ENCODE results near the gene ACOX1. TPM values are rescaled to one million over a fixed set of nuclear protein-coding genes. Genes with fewer than 3 reads are reported as not detected.

Gene ACOX1
- total RNA-seq, 1 donor from 2014 or later: 75.2 TPM

DNA sequence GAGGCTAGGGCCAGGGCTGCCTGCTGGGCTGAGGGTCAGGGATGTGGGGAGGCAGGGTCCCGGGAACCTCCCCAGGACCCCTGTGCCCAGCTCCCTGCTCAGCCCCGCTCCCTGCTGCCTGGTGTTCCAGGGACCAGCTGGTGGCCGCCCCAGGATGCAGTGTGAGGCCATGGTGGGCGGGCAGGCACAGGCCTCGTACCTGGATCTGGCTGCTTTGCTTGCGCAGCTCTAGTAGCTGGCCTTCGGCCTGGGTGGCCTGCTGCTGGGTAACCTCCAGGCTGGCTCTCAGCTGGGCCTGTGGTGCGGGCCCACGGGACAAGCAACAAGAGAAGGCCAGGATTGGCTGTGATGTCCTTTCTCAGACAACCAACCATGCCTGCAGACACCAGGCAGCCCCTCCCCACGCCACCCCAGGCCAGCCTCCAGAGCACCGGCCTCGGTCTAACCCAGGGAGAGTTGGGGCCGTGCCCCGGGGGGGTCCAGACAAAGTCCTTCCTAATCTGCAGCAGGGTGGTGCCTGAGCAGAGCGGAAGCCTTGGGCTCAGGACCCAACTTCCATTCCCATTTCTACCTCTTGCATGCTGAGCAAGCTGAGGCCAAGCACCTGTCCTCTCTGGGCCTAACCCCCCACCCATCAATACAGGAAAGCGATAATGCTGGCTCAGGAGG is 86.3 kb downstream of the ACOX1 start:
- DNase-seq (peak; percentile 62), ATAC-seq (no peak)
- intact Hi-C loops (cut with DNase I): no loop called here
- peaks cover 13% of the 10 kb centered on the region for H3K4me1 ChIP-seq
- TF ChIP-seq, protein P1, sequence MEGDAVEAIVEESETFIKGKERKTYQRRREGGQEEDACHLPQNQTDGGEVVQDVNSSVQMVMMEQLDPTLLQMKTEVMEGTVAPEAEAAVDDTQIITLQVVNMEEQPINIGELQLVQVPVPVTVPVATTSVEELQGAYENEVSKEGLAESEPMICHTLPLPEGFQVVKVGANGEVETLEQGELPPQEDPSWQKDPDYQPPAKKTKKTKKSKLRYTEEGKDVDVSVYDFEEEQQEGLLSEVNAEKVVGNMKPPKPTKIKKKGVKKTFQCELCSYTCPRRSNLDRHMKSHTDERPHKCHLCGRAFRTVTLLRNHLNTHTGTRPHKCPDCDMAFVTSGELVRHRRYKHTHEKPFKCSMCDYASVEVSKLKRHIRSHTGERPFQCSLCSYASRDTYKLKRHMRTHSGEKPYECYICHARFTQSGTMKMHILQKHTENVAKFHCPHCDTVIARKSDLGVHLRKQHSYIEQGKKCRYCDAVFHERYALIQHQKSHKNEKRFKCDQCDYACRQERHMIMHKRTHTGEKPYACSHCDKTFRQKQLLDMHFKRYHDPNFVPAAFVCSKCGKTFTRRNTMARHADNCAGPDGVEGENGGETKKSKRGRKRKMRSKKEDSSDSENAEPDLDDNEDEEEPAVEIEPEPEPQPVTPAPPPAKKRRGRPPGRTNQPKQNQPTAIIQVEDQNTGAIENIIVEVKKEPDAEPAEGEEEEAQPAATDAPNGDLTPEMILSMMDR (IDR thresholded peaks at IDR 0.05): no peak
- H3K9me3 ChIP-seq: no peaks in the 10 kb centered on the region
- H3K36me3 ChIP-seq: peaks cover 30% of the 10 kb centered on the region
- H3K4me3 ChIP-seq: no peak overlapping the region
- no peak overlapping the region for H3K27ac ChIP-seq
- no peaks in the 10 kb centered on the region for H3K27me3 ChIP-seq

DNA sequence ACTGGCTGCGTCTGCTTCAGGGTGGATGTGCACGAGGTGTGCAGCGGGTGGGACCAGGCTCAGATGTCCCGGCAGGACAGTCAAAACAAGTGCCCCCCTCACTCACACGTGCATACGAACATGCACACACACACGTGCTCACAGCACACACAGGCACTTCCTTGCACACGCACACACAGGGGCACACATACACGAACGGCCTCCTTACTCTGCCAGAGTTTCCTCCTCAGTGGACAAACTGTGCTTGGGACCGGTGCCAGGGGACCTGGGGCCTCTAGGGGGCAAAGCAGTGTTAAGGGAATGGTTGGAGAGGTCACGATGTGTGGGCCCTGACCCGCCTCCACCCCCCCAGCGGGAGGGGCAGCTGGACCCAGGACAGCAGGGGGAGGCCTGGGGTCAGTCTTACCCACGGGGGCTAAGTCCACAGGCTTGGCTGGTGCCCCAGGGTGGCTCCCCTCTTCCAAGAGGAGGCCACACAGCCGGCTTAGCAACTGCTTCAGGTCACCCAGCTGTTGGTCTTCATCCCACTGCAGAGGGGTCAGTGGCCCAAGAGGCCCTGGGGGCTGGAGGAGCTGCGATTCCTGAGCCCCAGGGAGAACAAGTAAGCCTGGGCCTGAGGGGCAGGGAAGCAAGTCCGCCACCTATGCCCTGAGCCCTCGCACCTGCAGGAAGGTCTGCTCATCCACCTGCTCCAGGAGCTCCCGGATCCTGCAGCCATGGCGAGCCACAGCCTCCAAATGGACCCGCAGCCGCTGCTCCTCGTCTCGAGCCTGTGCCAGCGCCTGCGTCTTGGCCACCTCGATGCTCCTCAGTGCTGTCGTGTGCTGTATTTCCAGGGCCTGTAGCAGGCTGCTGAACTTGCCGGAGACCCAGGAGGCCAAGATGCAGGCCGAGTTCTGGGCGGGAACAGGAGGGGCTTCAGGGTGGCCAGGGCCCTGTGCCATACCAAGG is 87.1 kb downstream of the ACOX1 start:
- intact Hi-C loops (cut with DNase I): no loop called here
- DNase-seq (peak; percentile 64), ATAC-seq (no peak)

More for the DNA sequence above, 87.1 kb downstream of the ACOX1 start:
- H3K27ac ChIP-seq: no peak overlapping the region
- TF ChIP-seq, protein P1 (IDR thresholded peaks at IDR 0.05): no peak
- H3K27me3 ChIP-seq: no peaks in the 10 kb centered on the region
- H3K9me3 ChIP-seq: no peaks in the 10 kb centered on the region
- peaks cover 30% of the 10 kb centered on the region for H3K36me3 ChIP-seq
- H3K4me3 ChIP-seq: no peak overlapping the region
- H3K4me1 ChIP-seq: peaks cover 13% of the 10 kb centered on the region

Other genes starting within 250 kb of the ACOX1 start
- gene GALK1, start 214.0 kb downstream of the ACOX1 start, total RNA-seq: 31.6 TPM
- 27.1 TPM for gene UNK, start 194.4 kb downstream of the ACOX1 start, total RNA-seq
- 145 TPM for gene UNC13D, start 134.8 kb downstream of the ACOX1 start, total RNA-seq
- 156 TPM for gene WBP2, start 123.8 kb downstream of the ACOX1 start, total RNA-seq
- 31.0 TPM for gene TRIM47, start 100.6 kb downstream of the ACOX1 start, total RNA-seq
- gene TRIM65, start 82.2 kb downstream of the ACOX1 start, total RNA-seq: 28.7 TPM
- gene MRPL38, start 74.3 kb downstream of the ACOX1 start, total RNA-seq: 85.5 TPM
- gene FBF1, start 38.1 kb downstream of the ACOX1 start, total RNA-seq: 11.3 TPM
- gene TEN1, start 74 bp upstream of the ACOX1 start, total RNA-seq: 10.9 TPM
- 9.6 TPM for gene CDK3, start 21.7 kb upstream of the ACOX1 start, total RNA-seq
- gene EVPL, start 48.1 kb upstream of the ACOX1 start, total RNA-seq: 46.8 TPM
- 74.9 TPM for gene SRP68, start 93.4 kb upstream of the ACOX1 start, total RNA-seq
- not detected for gene GALR2, start 95.6 kb upstream of the ACOX1 start, total RNA-seq
- gene ZACN, start 100.0 kb upstream of the ACOX1 start, total RNA-seq: not detected
- 121 TPM for gene EXOC7, start 124.6 kb upstream of the ACOX1 start, total RNA-seq
- 2.9 TPM for gene FOXJ1, start 162.1 kb upstream of the ACOX1 start, total RNA-seq

All from upper lobe of right lung (tissue), 1 donor.